IPS DF 19.7 (cell line): Measurements from ENCODE around the gene FARSB.

Source experiments
- DNase-seq: peaks from one replicate; pipeline ENCODE4 v3.0.0-alpha.2; 2013; ENCODE audit warnings: low read depth, low spot score

The FARSB gene

GRCh38 chr2:222663479-222663878, 7.6 kb upstream of the FARSB start:
- no peak for DNase-seq

- no peak for DNase-seq
These were observed 894 bp upstream of the FARSB start for GRCh38 chr2:222656526-222657446.

DNA sequence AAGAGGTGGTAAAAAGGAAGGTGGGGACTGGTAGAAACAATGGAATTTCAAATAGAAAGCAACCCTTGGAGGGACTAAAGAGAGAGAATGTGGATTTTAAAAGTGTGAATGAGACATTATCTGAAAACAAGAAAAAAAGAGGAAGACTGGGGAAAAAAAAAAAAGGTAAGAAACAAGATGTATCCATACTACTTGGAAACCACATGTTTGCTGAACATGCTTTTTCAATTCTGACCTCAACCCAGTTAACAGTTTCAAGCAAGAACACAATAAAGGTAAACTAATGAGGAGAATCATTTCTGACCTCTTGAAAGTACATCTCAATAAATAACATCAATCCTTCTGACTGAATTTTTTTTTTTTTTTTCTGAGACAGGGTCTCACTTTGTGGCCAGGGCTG, 2.6 kb downstream of the FARSB start:
- DNase-seq, result no peak

DNA sequence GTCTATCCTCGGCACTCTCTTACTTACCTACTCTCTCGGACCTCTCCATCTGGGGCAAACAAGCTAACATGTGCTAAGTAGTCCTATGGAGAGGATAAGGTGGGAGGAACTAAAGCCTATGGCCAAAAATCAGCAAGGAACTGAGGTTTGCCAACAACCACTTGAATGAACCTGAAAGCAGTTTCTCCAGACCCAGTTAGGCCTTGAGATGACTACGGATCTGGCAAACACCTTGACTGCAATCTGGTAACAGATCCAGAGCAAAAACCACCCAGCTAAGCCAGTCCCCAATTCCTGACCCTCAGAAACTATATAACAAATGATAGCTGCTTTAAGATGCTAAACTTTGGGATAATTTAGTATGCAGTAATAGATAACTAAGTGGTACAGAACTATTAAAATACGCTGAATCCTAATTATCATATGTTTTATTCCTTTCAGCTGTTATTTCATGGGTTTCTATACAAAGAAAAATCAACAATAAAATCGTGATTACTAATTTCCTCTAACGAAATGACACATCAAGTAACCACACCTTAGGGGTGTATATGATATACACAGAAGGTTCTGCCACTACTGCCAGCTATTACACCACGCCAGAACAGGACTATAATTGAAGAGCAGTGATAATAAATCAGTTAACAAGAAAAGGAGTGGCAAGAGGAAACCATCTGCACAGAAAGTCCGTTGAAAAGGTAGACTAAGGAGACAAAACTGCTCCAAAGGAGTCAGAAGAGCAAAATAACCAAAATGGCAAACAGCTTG, 3.2 kb downstream of the FARSB start:
- no peak for DNase-seq

DNA sequence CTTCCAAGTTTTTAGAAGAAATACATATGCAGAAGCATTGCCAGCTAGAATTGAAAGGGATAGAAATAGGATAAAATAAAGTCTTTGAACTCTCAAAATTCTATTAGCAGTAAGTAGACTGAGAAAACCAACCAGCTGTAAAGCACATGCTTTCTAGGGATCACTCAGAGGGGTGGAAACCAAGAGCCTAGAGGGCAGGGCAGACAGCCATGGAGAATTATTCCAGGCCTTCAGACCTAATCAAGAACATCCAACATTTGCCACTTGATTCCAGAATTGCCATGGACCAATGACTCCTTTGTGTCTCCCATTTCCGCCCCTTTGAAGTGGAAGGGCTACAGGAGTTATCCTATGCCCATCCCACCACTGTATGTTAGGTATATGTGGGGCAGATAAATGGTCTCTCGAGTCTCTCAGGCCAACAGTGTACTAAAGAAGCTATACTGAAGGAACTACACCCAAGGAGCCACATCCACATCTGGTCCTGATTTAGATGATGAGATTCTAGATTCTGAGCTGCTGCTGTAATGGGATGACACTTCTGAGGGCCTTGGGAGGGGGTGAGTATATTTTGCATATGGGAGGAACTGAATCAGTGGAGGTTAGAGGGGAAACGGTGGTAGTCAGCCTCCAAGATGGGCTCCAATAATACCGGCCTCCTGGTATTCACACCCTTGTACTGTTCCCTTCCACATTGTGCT, 4.0 kb downstream of the FARSB start:
- DNase-seq, result no peak

DNA sequence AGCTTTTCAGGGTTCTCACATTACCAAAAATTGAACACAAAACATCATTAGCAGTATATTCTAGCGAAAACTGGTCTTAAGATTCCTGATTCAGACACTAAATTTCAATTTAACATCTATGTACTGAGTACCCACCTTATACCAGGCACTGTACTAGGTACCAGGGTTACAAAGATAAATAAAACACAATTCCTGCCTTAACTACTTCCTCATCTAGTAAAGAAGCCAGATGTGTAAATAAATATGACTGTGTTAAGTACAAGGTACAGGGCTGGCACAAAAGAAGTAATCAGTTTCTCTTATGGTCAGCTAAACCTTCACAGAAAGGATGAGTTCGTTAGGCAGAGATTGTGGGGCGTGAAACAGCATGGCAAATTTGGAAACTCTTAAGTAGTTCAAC, 6.1 kb downstream of the FARSB start:
- DNase-seq, result no peak

DNA sequence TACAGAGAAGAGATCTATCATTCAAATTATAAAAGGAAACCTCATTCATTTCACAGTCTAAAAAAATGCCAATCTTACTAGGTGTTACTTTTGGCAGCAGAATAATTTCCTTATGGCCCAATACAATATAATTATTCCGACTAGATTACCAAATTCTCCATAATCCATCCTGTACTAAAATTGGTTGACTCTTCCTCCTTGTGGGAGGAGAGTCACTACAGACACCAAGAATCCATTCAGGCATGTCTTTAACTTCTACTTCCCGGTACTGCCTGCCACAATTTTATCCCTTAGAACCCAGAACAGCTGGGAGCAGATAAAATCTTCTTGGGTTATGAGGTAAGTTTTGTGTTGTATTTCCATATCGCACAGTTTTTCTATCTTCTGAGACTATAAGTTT, 9.9 kb downstream of the FARSB start:
- DNase-seq, result no peak

- DNase-seq, result no peak
These were observed 12.8 kb downstream of the FARSB start for GRCh38 chr2:222643134-222643533.

GRCh38 chr2:222641336-222641735, 14.6 kb downstream of the FARSB start:
- DNase-seq, result no peak

DNA sequence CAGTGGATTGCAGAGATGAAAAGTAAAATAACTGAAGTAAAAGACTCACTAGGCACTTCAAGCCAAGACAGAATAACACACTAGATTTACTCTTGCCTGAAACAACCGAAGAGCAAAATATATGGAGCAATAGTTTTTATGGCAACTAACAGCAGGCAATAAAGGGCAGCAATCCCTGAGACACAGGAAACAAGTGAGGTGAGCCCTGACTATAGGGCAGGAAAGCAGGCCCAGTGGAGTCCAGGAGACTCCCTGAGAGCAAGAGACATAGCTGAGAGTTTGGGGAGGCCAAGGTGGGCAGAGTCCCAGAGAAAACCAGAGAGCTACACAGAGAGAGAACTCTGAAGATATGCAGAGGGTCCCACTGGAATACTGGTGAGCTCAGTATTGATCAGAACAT, 18.8 kb downstream of the FARSB start:
- no peak for DNase-seq

- no peak for DNase-seq
These were observed 20.6 kb downstream of the FARSB start for GRCh38 chr2:222635295-222635694.

DNA sequence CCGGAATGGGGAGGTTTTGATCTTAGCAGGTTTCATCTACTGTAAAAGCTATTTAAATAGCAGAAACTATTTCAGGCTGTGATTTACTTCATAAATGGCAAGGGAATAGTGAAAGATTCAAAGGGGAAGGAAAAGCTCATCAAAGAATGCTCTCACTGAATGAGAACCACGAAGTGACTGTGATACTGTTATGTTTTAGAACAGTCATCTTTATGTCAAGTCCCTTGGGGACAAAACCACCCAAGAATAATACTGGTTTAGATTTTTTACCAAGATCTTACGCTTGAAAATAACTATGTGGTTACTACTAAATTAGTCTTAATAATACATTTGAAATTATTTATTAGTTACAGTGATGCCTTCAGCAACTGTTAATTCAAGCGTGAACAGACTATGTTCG, 28.1 kb downstream of the FARSB start:
- no peak for DNase-seq

DNA sequence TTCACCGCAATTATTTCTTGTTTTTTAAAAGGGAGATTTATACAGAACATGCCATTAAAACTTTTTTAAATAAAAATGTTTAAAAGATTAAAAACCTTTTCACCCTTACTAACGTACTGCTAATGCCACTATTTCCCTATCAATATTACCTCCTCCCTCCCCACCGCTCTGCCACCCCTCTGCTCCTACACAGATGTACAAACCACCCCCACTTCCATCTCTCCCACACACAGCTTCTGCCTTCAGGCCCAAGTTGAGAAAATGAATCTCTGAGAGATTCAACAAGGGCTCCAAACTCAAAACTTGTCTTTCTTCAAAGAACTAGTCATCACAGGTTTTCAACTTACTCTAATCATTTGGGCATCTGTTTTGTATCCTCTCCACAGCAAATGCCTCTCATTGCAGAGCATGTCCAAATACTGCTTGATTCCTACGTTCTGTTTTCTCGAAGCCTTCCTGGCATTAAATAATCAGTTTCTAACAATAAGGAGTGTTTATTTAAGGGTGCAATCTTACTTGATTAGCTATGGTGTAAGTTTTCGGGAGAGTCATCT, 32.1 kb downstream of the FARSB start:
- no peak for DNase-seq

DNA sequence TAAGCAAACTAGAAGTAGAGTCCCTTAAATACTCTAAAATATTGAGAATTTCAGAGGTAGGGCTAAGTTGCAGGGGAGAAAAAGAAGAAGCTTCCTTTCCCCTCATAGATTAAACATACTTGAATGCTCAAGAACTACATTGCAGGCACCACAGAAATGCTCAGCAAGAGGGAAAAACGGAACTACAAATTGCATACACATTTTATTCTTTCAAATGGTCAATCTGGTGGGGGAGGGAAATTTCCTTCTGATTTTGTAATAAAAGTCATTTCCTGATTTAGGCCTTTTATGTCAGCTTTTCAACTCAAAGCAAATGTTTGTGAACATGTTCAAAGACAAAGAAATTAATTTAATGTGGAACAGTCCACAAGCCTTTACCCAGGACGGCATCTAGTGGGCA, 33.0 kb downstream of the FARSB start:
- no peak for DNase-seq

GRCh38 chr2:222621893-222622292, 34.0 kb downstream of the FARSB start:
- DNase-seq, result no peak

GRCh38 chr2:222615320-222615719, 40.6 kb downstream of the FARSB start:
- DNase-seq, result no peak

- DNase-seq, result peak; percentile 28
These were observed 42.1 kb downstream of the FARSB start for GRCh38 chr2:222613715-222614331.

- DNase-seq, result no peak
These were observed 44.2 kb downstream of the FARSB start for GRCh38 chr2:222611684-222612083.

GRCh38 chr2:222610746-222611145, 45.1 kb downstream of the FARSB start:
- DNase-seq, result no peak

DNA sequence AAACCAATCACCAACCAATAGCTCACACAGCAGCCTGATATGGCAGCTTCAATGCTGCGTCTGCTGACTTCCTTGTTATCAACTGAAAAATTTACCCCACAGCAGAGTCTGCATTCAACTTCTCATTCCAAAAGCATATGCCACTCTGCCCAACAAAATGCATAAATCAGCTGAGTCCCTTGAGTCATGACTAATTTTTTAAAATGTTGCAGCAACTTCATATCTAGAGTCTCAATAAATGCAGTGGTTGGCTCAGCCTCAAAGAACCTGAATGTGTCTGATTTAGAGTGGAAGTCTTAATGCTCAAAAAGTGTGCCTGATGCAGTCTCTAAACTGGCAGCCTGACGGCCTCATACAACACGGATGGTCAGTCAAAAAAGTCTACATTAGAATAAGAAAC, 46.5 kb downstream of the FARSB start:
- DNase-seq, result no peak

GRCh38 chr2:222608081-222608480, 47.8 kb downstream of the FARSB start:
- DNase-seq, result no peak

DNA sequence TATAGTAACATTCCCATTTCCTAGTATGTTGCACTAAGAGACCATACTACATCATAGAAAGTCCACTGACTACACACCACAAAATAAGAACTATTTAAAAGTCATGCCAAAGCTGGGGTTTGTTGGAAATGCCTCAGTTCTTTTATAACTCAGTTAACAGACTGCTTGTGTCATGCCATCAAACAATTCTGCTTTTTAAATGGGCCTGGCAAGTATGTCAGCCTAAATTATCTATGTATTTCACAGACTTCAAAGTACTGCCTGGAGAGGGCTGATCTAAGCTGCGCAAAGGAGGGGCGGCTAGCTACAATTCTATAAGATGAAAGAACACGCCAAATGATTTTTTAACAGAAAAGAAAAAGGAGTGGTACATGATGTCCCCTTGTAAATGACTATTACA, 49.6 kb downstream of the FARSB start:
- no peak for DNase-seq
